Measurements from ENCODE around the gene CT47A1. TPM values are rescaled to one million over a fixed set of nuclear protein-coding genes. Genes with fewer than 3 reads are reported as not detected.

Gene CT47A1
- not detected in 2 replicates for total RNA-seq

DNA sequence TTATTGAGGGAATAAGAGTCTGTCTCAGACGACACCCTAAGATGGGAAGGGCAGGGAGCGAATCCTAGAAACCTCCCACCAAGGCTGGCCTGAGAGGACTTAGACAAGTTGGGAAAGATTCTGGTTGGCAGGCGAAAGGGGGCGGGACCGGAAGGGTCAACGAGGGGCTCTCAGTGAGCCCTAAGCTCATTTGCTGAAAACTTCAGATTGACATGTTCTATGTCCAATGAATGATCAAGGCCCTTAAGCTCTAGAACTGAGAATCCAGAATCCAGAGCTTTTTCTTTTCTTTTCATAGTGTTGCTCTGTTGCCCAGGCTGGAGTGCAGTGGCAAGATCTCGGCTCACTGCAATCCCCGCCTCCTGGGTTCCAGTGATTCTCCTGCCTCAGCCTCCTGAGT lies at the start of gene CT47A1:
Gene CT47A1, minus strand, starts transcription at position 101 of the 400 bp plus-strand sequence. CDS start 231 bp downstream, outside the sequence.

DNA sequence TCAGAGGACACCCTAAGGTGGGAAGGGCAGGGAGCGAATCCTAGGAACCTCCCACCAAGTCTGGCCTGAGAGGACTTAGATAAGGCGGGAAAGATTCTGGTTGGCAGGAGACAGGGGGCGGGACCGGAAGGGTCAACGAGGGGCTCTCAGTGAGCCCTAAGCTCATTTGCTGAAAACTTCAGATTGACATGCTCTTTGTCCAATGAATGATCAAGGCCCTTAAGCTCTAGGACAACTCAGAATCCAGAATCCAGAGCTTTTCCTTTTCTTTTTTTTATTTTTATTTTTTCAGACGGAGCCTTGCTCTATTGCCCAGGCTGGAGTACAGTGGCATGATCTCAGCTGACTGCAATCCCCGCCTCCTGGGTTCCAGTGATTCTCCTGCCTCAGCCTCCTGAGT lies 29.1 kb downstream of the CT47A1 start, which contains the start of gene CT47A7:
Gene CT47A7, minus strand, starts transcription at position 101 of the 400 bp plus-strand sequence. CDS start 255 bp downstream, outside the sequence.

Small RNA genes within 50 kb of the gene (small RNA-seq; reads per million reads assigned to genes)
- gene AL670379.1: not detected
- gene AL670379.10: not detected
- gene AL670379.11: not detected
- not detected for gene AL670379.12
- gene AL670379.2: not detected
- not detected for gene AL670379.3
- gene AL670379.4: not detected
- not detected for gene AL670379.5
- gene AL670379.6: not detected
- gene AL670379.7: not detected
- not detected for gene AL670379.8
- gene AL670379.9: not detected

Other genes with a start within 250 kb of the CT47A1 start
- gene CT47B1, start 109.9 kb downstream of the CT47A1 start, total RNA-seq: not detected in 2 replicates
- not detected in 2 replicates for gene CT47A11, start 48.6 kb downstream of the CT47A1 start, total RNA-seq
- not detected in 2 replicates for gene CT47A10, start 43.7 kb downstream of the CT47A1 start, total RNA-seq
- not detected in 2 replicates for gene CT47A9, start 38.9 kb downstream of the CT47A1 start, total RNA-seq
- not detected in 2 replicates for gene CT47A8, start 34.0 kb downstream of the CT47A1 start, total RNA-seq
- gene CT47A7, start 29.2 kb downstream of the CT47A1 start, total RNA-seq: not detected in 2 replicates
- not detected in 2 replicates for gene CT47A6, start 24.3 kb downstream of the CT47A1 start, total RNA-seq
- not detected in 2 replicates for gene CT47A5, start 19.4 kb downstream of the CT47A1 start, total RNA-seq
- gene CT47A4, start 14.6 kb downstream of the CT47A1 start, total RNA-seq: not detected in 2 replicates
- not detected in 2 replicates for gene CT47A3, start 9.7 kb downstream of the CT47A1 start, total RNA-seq
- not detected in 2 replicates for gene CT47A2, start 4.8 kb downstream of the CT47A1 start, total RNA-seq
- 0.54 and 0.79 TPM in 2 replicates for gene GLUD2, start 61.9 kb upstream of the CT47A1 start, total RNA-seq